ENCODE results near the gene TRDN.

GRCh38 chr6:123592426-123592825 is 44.3 kb downstream of the TRDN start:
- no peak for TF ChIP-seq CTCF (IDR thresholded peaks at IDR 0.05; ENCODE audit: borderline replicate concordance, extremely low read depth, low read length, poor library complexity, severe bottlenecking)
- no peak for TF ChIP-seq EZH2 (IDR thresholded peaks at IDR 0.05; ENCODE audit: borderline replicate concordance, low read depth, low read length, severe bottlenecking)
